ENCODE data around the gene PPTC7.

Gene PPTC7

GRCh38 chr12:110556705-110557104, 26.4 kb downstream of the PPTC7 start (continued):
- TF ChIP-seq ATF2 (tag by site-specific recombination; IDR thresholded peaks at IDR 0.05; ENCODE audit: low read depth), result no peak

GRCh38 chr12:110555577-110556406, 27.3 kb downstream of the PPTC7 start:
- peaks cover 4% of the 10 kb centered on the region; the same call in 1 of the 2 replicates for H3K4me1 ChIP-seq (ENCODE audit: control insufficient read depth, insufficient read depth, low read length)
- no peak overlapping the region for H3K4me3 ChIP-seq (ENCODE audit: low read depth, low read length)
- ChIA-PET CTCF (interaction anchor here (0.6 to 0.7 kb wide), 2 partner anchors 11 to 24 kb away, joined by 3 to 4 read pairs; no protein-coding TSS in a partner anchor), POLR2A (no interaction called here)
- no peaks in the 10 kb centered on the region for H3K9me3 ChIP-seq (ENCODE audit: control insufficient read depth, insufficient read depth, low read depth, low read length)
- no peak overlapping the region for H3K27ac ChIP-seq (ENCODE audit: extremely low read depth, low read depth, low read length)
- H3K36me3 ChIP-seq (ENCODE audit: control insufficient read depth in 2 of 2, insufficient read depth in 1 of 2, low read length in 2 of 2), result peaks cover 6 to 9% of the 10 kb centered on the region in 2 experiments; a peak in 2 of 3 replicates
- TF ChIP-seq ZNF501 (tag by site-specific recombination; IDR thresholded peaks at IDR 0.05), result no peak
- no peak for TF ChIP-seq ATF2 (tag by site-specific recombination; IDR thresholded peaks at IDR 0.05; ENCODE audit: low read depth)
- TF ChIP-seq ZFP3 (tag by site-specific recombination; IDR thresholded peaks at IDR 0.05; ENCODE audit: low read depth), result no peak
- TF ChIP-seq SP7 (tag by site-specific recombination; IDR thresholded peaks at IDR 0.05), result peak; percentile 94
- TF ChIP-seq BCL6B (tag by site-specific recombination; IDR thresholded peaks at IDR 0.05), result no peak
- no peak for TF ChIP-seq ZNF792 (tag by site-specific recombination; IDR thresholded peaks at IDR 0.05)
- no peak for TF ChIP-seq ZNF114 (tag by site-specific recombination; IDR thresholded peaks at IDR 0.05)
- TF ChIP-seq ZNF146 (tag by site-specific recombination; IDR thresholded peaks at IDR 0.05), result no peak
- no peak for TF ChIP-seq ZBTB21 (tag by site-specific recombination; IDR thresholded peaks at IDR 0.05)
- TF ChIP-seq EGR2 (tag by site-specific recombination; IDR thresholded peaks at IDR 0.05; ENCODE audit: low read depth), result no peak
- peak; percentile 72; the same call in 1 of the 2 replicates for TF ChIP-seq SCRT1 (tag by site-specific recombination; IDR thresholded peaks at IDR 0.05; ENCODE audit: borderline replicate concordance)
- no peak for TF ChIP-seq ZSCAN16 (tag by site-specific recombination; IDR thresholded peaks at IDR 0.05)
- TF ChIP-seq ZNF302 (tag by site-specific recombination; IDR thresholded peaks at IDR 0.05; ENCODE audit: low read depth), result no peak
- no peak for TF ChIP-seq ZBTB7A (tag by site-specific recombination; IDR thresholded peaks at IDR 0.05; ENCODE audit: low read depth)
- no peak for TF ChIP-seq ZNF324 (tag by site-specific recombination; IDR thresholded peaks at IDR 0.05)
- no peak for TF ChIP-seq SP2 (tag by site-specific recombination; IDR thresholded peaks at IDR 0.05)
- TF ChIP-seq ZFP41 (tag by site-specific recombination; IDR thresholded peaks at IDR 0.05; ENCODE audit: borderline replicate concordance), result no peak
- TF ChIP-seq ZNF292 (tag by site-specific recombination; IDR thresholded peaks at IDR 0.05; ENCODE audit: borderline replicate concordance, low read depth), result no peak
- TF ChIP-seq ZNF677 (tag by site-specific recombination; IDR thresholded peaks at IDR 0.05), result no peak
- TF ChIP-seq ZNF785 (tag by site-specific recombination; IDR thresholded peaks at IDR 0.05), result no peak
- peak; percentile 79 for TF ChIP-seq SCRT2 (tag by site-specific recombination; IDR thresholded peaks at IDR 0.05)
- peak; percentile 90 for TF ChIP-seq PRDM6 (tag by site-specific recombination; IDR thresholded peaks at IDR 0.05)
- no peak for TF ChIP-seq OVOL3 (tag by site-specific recombination; IDR thresholded peaks at IDR 0.05)
- TF ChIP-seq ZBTB11 (tag by site-specific recombination; conservative IDR thresholded peaks at IDR 0.05; ENCODE audit: low read depth), result no peak
- no peak for TF ChIP-seq PBX3 (CRISPR knock-in tag; IDR thresholded peaks at IDR 0.05)
